Right lobe of liver (tissue), 6 donors: ENCODE data around the gene LRRTM4. TPM values are rescaled to one million over a fixed set of nuclear protein-coding genes. Genes with fewer than 3 reads are reported as not detected.
"Not testable (repeated sequence)": the region's sequence is repeated elsewhere in the genome, so short reads cannot be mapped to it uniquely, and the experiment has no call there.

Experiments
- ATAC-seq, 4 donors: fragments of 200-7000 bp; cut with Tn5 transposase; one replicate each; pipeline ENCODE4 v1.9.1; 2020; ENCODE audit warnings: mild to moderate bottlenecking in 4 of 4, moderate library complexity in 4 of 4
- DNase-seq, 3 donors: peaks; one replicate each; pipeline ENCODE4 v3.0.0-alpha.2; 2020
- H3K27ac ChIP-seq, 3 donors: fragments of 200-600 bp; one replicate each; pipeline ENCODE4 v1.8.0; 2022
- H3K27me3 ChIP-seq, 2 donors: fragments of 200-600 bp; one replicate each; pipeline ENCODE4 v1.8.0; 2022
- H3K36me3 ChIP-seq, 4 donors: fragments of 200-600 bp; sonication (generic) in 1 of 4; one replicate each; pipeline versions ENCODE4 v1.5.1 to v1.8.0; 2017 to 2022; ENCODE audit warnings: control low read depth in 1 of 4
- H3K4me1 ChIP-seq, 4 donors: fragments of 200-600 bp; sonication (generic) in 1 of 4; one replicate each; pipeline versions ENCODE4 v1.5.1 to v1.8.0; 2017 to 2022; ENCODE audit warnings: control low read depth in 1 of 4
- H3K4me3 ChIP-seq, 3 donors: fragments of 200-600 bp; one replicate each; pipeline ENCODE4 v1.8.0; 2022
- H3K9me3 ChIP-seq, 4 donors: fragments of 200-600 bp; sonication (generic) in 1 of 4; one replicate each; pipeline versions ENCODE4 v1.5.1 to v1.8.0; 2017 to 2022; ENCODE audit warnings: control low read depth in 1 of 4
- CTCF ChIP-seq, 4 donors: fragments of 200-600 bp in 3 of 4; fragments of 450-650 bp in 1 of 4; IDR thresholded peaks; one replicate each; pipeline versions ENCODE4 v1.5.1 to v1.8.0; 2016 to 2022; ENCODE audit warnings: antibody characterized with exemption in 4 of 4, mild to moderate bottlenecking in 2 of 4
- POLR2A ChIP-seq: fragments of 450-650 bp; IDR thresholded peaks from one replicate; pipeline ENCODE4 v1.6.1; 2017; ENCODE audit warnings: antibody characterized with exemption, mild to moderate bottlenecking
- WGBS: methylation state at CpG from one replicate; pipeline ENCODE4 v1.1.6; 2018; ENCODE audit warnings: low coverage, low lambda C conversion rate; ENCODE audit not compliant: insufficient coverage; ENCODE audit errors: missing lambda C conversion rate; 5-methylcytosine and 5-hydroxymethylcytosine counted together
- intact Hi-C, 2 donors: fragments of 100-400 bp; cut with DNase I; formaldehyde crosslinking; loops; one replicate each; pipeline versions ENCODE4 v1.11.2 to v1.14.1; 2022
- total RNA-seq, 6 experiments: library from RNA; depleted of rRNA in 2 of 6; stranded (reverse); fragments of >200 nt in 2 of 6; fragmentation: NEBNext Ultra II Directional in 3 of 6; extraction: Animal tissue kit (Norgen Biotek cat#: 25700) in 3 of 6; gene quantifications; one replicate each; pipeline versions ENCODE4 v1.1.0 to v1.2.4, GENCODE V29; 2016 to 2023
- donor health status: DM: no; HTN: yes; CAD: no.
- donor health status: DM: no; HTN: no; CAD: no.
- donor health status: DM: no; HTN: no; CAD: no.
- donor health status: DM: no; HTN: yes; CAD: no.
- donor health status: DM: no; HTN: yes; CAD: no.

The LRRTM4 gene
- total RNA-seq, 6 experiments from 2014 or later: 0.09 to 0.10 (median 0.09) TPM; not detected in 3

- WGBS: 33% methylated on average over 3 of the region's 3 CpGs
- TF ChIP-seq CTCF (IDR thresholded peaks at IDR 0.05): no peak
- no peak for TF ChIP-seq POLR2A
- no peaks in the 10 kb centered on the region for H3K27me3 ChIP-seq
- H3K4me3 ChIP-seq: no peak overlapping the region
- H3K4me1 ChIP-seq: no peaks in the 10 kb centered on the region
- H3K9me3 ChIP-seq: no peaks in the 10 kb centered on the region
- ATAC-seq (no peak), DNase-seq (no peak)
- intact Hi-C loops: no loop called here
- H3K27ac ChIP-seq: no peak overlapping the region
- H3K36me3 ChIP-seq: no peaks in the 10 kb centered on the region
Observed at GRCh38 chr2:77185052-77185451, 337.1 kb downstream of the LRRTM4 start.

GRCh38 chr2:77179297-77179696, 342.9 kb downstream of the LRRTM4 start:
- intact Hi-C loops: no loop called here
- TF ChIP-seq CTCF (IDR thresholded peaks at IDR 0.05) (no peak), POLR2A (no peak)

GRCh38 chr2:77175266-77175780, 346.9 kb downstream of the LRRTM4 start:
- H3K27ac ChIP-seq, H3K4me1 ChIP-seq, H3K9me3 ChIP-seq, intact Hi-C loops, DNase-seq, H3K36me3 ChIP-seq, H3K27me3 ChIP-seq, H3K4me3 ChIP-seq, ATAC-seq: not testable (repeated sequence)
- WGBS: 33% methylated on average over 2 of the region's 4 CpGs

More at GRCh38 chr2:77179297-77179696, 342.9 kb downstream of the LRRTM4 start:
- H3K27me3 ChIP-seq: no peaks in the 10 kb centered on the region
- no peaks in the 10 kb centered on the region for H3K9me3 ChIP-seq
- H3K27ac ChIP-seq: no peak overlapping the region
- ATAC-seq (no peak), DNase-seq (no peak)
- no peaks in the 10 kb centered on the region for H3K36me3 ChIP-seq
- no peak overlapping the region for H3K4me3 ChIP-seq
- 46% methylated on average over 5 of the region's 5 CpGs for WGBS
- H3K4me1 ChIP-seq: no peaks in the 10 kb centered on the region

- intact Hi-C loops: no loop called here
- Histone ChIP-seq H3K4me3 (no peak overlapping the region), H3K9me3 (no peaks in the 10 kb centered on the region), H3K4me1 (no peaks in the 10 kb centered on the region), H3K27ac (no peak overlapping the region), H3K36me3 (no peaks in the 10 kb centered on the region), H3K27me3 (no peaks in the 10 kb centered on the region)
- no peak for TF ChIP-seq CTCF (IDR thresholded peaks at IDR 0.05)
- no peak for TF ChIP-seq POLR2A
- 27% methylated on average over 2 of the region's 2 CpGs for WGBS
- ATAC-seq (no peak), DNase-seq (no peak)
Observed at GRCh38 chr2:77169426-77169825, 352.8 kb downstream of the LRRTM4 start.

- intact Hi-C loops, ATAC-seq, H3K36me3 ChIP-seq, H3K4me3 ChIP-seq, H3K9me3 ChIP-seq, H3K27ac ChIP-seq, H3K4me1 ChIP-seq, H3K27me3 ChIP-seq, DNase-seq: not testable (repeated sequence)
Observed at GRCh38 chr2:77164021-77164420, 358.2 kb downstream of the LRRTM4 start.

GRCh38 chr2:77161009-77161408, 361.2 kb downstream of the LRRTM4 start:
- intact Hi-C loops: no loop called here
- WGBS: 66% methylated on average over 5 of the region's 5 CpGs

More at GRCh38 chr2:77161009-77161408, 361.2 kb downstream of the LRRTM4 start:
- Histone ChIP-seq H3K4me3 (no peak overlapping the region), H3K36me3 (no peaks in the 10 kb centered on the region), H3K4me1 (no peaks in the 10 kb centered on the region), H3K9me3 (no peaks in the 10 kb centered on the region), H3K27ac (no peak overlapping the region), H3K27me3 (no peaks in the 10 kb centered on the region)
- DNase-seq (no peak), ATAC-seq (no peak)
- TF ChIP-seq POLR2A (no peak), CTCF (IDR thresholded peaks at IDR 0.05) (no peak)
